ENCODE measurements around the gene CLDN10.

Gene CLDN10

GRCh38 chr13:95516021-95516420 is 36.5 kb upstream of the CLDN10 start:
- Histone ChIP-seq H3K27me3 (ENCODE audit: insufficient read depth, low read depth, severe bottlenecking) (no peaks in the 10 kb centered on the region), H3K4me3 (ENCODE audit: low read depth, low read length) (no peak overlapping the region), H3K36me3 (no peaks in the 10 kb centered on the region), H3K9me3 (ENCODE audit: severe bottlenecking) (no peaks in the 10 kb centered on the region), H3K27ac (no peak overlapping the region)
- DNase-seq = no peak
- no peak for TF ChIP-seq CTCF (IDR thresholded peaks at IDR 0.05; ENCODE audit: low read depth, low read length)

DNA sequence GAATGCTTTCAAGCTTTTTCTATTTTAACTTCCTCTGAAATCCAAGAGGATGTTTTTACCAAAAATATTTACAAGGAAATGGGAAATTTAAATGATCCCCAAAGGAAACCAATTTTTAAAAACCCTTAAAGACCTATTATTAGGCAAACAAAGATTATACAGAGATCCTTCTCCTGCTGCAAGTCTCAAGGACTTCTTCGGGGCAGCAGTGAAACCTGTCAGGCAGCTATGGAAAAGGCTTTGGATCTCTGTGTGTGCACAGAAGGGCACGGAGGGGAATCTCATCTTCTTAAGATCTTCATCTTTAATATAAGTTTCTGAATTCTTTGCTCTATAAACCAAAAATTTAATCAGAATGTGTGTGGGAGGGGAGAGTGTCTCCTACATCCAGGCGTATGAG is 36.0 kb upstream of the CLDN10 start:
- no peaks in the 10 kb centered on the region for H3K36me3 ChIP-seq
- no peak for TF ChIP-seq CTCF (IDR thresholded peaks at IDR 0.05; ENCODE audit: low read depth, low read length)
- no peaks in the 10 kb centered on the region for H3K9me3 ChIP-seq (ENCODE audit: severe bottlenecking)
- H3K27ac ChIP-seq = no peak overlapping the region
- H3K27me3 ChIP-seq (ENCODE audit: insufficient read depth, low read depth, severe bottlenecking) = no peaks in the 10 kb centered on the region
- H3K4me3 ChIP-seq (ENCODE audit: low read depth, low read length) = no peak overlapping the region
- DNase-seq = no peak

DNA sequence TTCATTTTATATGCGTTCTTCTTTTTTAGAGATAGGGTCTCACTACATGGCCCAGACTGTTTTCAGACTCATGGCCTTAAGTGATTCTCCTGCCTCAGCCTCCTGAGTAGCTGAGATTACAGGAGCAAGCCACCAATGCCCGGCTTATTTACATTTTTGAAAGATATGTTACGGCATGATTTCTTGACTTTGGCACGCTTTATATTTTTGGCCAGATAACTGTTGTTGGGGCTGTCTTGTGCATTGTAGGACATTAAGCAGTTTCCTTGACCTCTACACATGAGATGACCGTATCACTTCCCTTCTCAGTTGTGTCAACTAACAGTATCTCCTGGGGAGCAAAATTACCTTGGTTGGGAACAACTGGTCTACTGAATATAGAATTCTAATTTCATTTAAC is 28.9 kb upstream of the CLDN10 start:
- Histone ChIP-seq H3K27ac (no peak overlapping the region), H3K36me3 (no peaks in the 10 kb centered on the region), H3K27me3 (ENCODE audit: insufficient read depth, low read depth, severe bottlenecking) (no peaks in the 10 kb centered on the region), H3K4me3 (ENCODE audit: low read depth, low read length) (no peak overlapping the region), H3K9me3 (ENCODE audit: severe bottlenecking) (no peaks in the 10 kb centered on the region)
- no peak for TF ChIP-seq CTCF (IDR thresholded peaks at IDR 0.05; ENCODE audit: low read depth, low read length)
- no peak for DNase-seq

GRCh38 chr13:95524264-95524901 is 28.1 kb upstream of the CLDN10 start:
- H3K36me3 ChIP-seq = no peaks in the 10 kb centered on the region
- no peak overlapping the region for H3K27ac ChIP-seq
- no peak overlapping the region for H3K4me3 ChIP-seq (ENCODE audit: low read depth, low read length)
- H3K9me3 ChIP-seq (ENCODE audit: severe bottlenecking) = no peaks in the 10 kb centered on the region
- no peaks in the 10 kb centered on the region for H3K27me3 ChIP-seq (ENCODE audit: insufficient read depth, low read depth, severe bottlenecking)
- TF ChIP-seq CTCF (IDR thresholded peaks at IDR 0.05; ENCODE audit: low read depth, low read length) = no peak
- no peak for DNase-seq

GRCh38 chr13:95527955-95528354 is 24.6 kb upstream of the CLDN10 start:
- H3K9me3 ChIP-seq (ENCODE audit: severe bottlenecking) = no peaks in the 10 kb centered on the region
- H3K27me3 ChIP-seq (ENCODE audit: insufficient read depth, low read depth, severe bottlenecking) = no peaks in the 10 kb centered on the region
- H3K27ac ChIP-seq = no peak overlapping the region
- H3K4me3 ChIP-seq (ENCODE audit: low read depth, low read length) = no peak overlapping the region
- no peaks in the 10 kb centered on the region for H3K36me3 ChIP-seq
- no peak for TF ChIP-seq CTCF (IDR thresholded peaks at IDR 0.05; ENCODE audit: low read depth, low read length)
- DNase-seq = no peak

DNA sequence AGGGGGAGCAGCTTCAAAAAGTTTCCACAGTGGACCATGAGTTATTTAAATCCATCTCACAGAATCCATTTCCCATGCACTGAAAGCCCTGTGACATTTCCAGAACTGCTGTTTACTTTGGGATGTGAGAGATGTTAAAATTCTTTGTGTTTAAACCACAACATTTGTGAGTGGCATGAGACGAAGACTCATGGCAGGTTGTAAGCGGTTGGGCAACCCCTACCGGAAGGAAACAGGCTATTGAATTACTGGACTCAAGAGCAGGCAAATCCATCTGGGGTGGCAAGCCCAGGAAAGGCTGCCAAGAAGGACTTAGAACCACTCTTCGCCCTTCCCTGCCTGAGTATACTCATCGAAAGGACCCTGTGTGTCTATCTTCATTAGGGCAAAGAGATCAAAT is 22.3 kb upstream of the CLDN10 start:
- H3K27ac ChIP-seq = no peak overlapping the region
- no peaks in the 10 kb centered on the region for H3K9me3 ChIP-seq (ENCODE audit: severe bottlenecking)
- no peak for DNase-seq

More for the DNA sequence above, 22.3 kb upstream of the CLDN10 start:
- TF ChIP-seq CTCF (IDR thresholded peaks at IDR 0.05; ENCODE audit: low read depth, low read length) = no peak
- no peaks in the 10 kb centered on the region for H3K27me3 ChIP-seq (ENCODE audit: insufficient read depth, low read depth, severe bottlenecking)
- H3K36me3 ChIP-seq = no peaks in the 10 kb centered on the region
- H3K4me3 ChIP-seq (ENCODE audit: low read depth, low read length) = no peak overlapping the region

All from WERI-Rb-1 (cell line).